Measurements from ENCODE around the gene NHLRC2.
"Not testable (repeated sequence)": the region's sequence is repeated elsewhere in the genome, so short reads cannot be mapped to it uniquely, and the experiment has no call there.

The NHLRC2 gene

GRCh38 chr10:113939212-113939860 is 84.9 kb downstream of the NHLRC2 start:
- H3K9me3 ChIP-seq (ENCODE audit: insufficient read depth, low read depth, low read length): peaks cover 2% of the 10 kb centered on the region
- no peaks in the 10 kb centered on the region for H3K79me2 ChIP-seq (ENCODE audit: control insufficient read depth, insufficient read depth, low read length, poor library complexity)
- H2BK12ac ChIP-seq (ENCODE audit: low read length): no peak overlapping the region
- no peak overlapping the region for H3K9ac ChIP-seq (ENCODE audit: low read length)
- no peak overlapping the region for H2AK5ac ChIP-seq (ENCODE audit: low read length)
- no peaks in the 10 kb centered on the region for H3K79me1 ChIP-seq (ENCODE audit: low read length)
- H3K4me2 ChIP-seq (ENCODE audit: low read length): no peak overlapping the region
- no peak overlapping the region for H3K23ac ChIP-seq (ENCODE audit: low read length)
- H4K91ac ChIP-seq (ENCODE audit: low read depth, low read length): no peak overlapping the region
- H4K8ac ChIP-seq (ENCODE audit: low read depth, low read length): no peak overlapping the region
- no CpG with 5 or more reads among the region's 7 CpGs for WGBS (ENCODE audit: extremely low coverage, insufficient coverage, insufficient read length)
- no peak overlapping the region for H3K14ac ChIP-seq (ENCODE audit: low read length)
- no peak overlapping the region for H4K12ac ChIP-seq (ENCODE audit: low read depth, low read length)
- H2BK5ac ChIP-seq (ENCODE audit: low read depth, low read length, poor library complexity): no peak overlapping the region
- H3K27ac ChIP-seq (ENCODE audit: low read depth, low read length): no peak overlapping the region
- no peaks in the 10 kb centered on the region for H3K36me3 ChIP-seq (ENCODE audit: control insufficient read depth in 1 of 2, insufficient read depth in 2 of 2, low read length in 2 of 2)
- DNase-seq: no peak
- no peak overlapping the region for H2AFZ ChIP-seq (ENCODE audit: insufficient read depth, low read length, poor library complexity)
- H3K4me1 ChIP-seq (ENCODE audit: control insufficient read depth in 1 of 2, insufficient read depth in 2 of 2, low read length in 2 of 2): no peaks in the 10 kb centered on the region
- no peak overlapping the region for H3K4me3 ChIP-seq (ENCODE audit: low read depth, low read length)
- no peak overlapping the region for H3K4ac ChIP-seq (ENCODE audit: low read depth, low read length)
- H3K27me3 ChIP-seq (ENCODE audit: insufficient read depth, low read length): no peaks in the 10 kb centered on the region
- H2BK120ac ChIP-seq (ENCODE audit: insufficient read depth, low read length, poor library complexity): no peak overlapping the region
- H3K18ac ChIP-seq (ENCODE audit: low read length): no peak overlapping the region

- Histone ChIP-seq H3K4me1 (ENCODE audit: control insufficient read depth in 1 of 2, insufficient read depth in 2 of 2, low read length in 2 of 2) (peaks cover 6 to 13% of the 10 kb centered on the region in 2 experiments), H2BK5ac (ENCODE audit: low read depth, low read length, poor library complexity) (no peak overlapping the region), H4K8ac (ENCODE audit: low read depth, low read length) (no peak overlapping the region), H3K14ac (ENCODE audit: low read length) (no peak overlapping the region), H3K9ac (ENCODE audit: low read length) (no peak overlapping the region), H3K79me1 (ENCODE audit: low read length) (no peaks in the 10 kb centered on the region), H2BK120ac (ENCODE audit: insufficient read depth, low read length, poor library complexity) (no peak overlapping the region), H4K91ac (ENCODE audit: low read depth, low read length) (no peak overlapping the region), H4K12ac (ENCODE audit: low read depth, low read length) (no peak overlapping the region), H2BK12ac (ENCODE audit: low read length) (no peak overlapping the region), H3K4me2 (ENCODE audit: low read length) (no peak overlapping the region), H3K9me3 (ENCODE audit: insufficient read depth, low read depth, low read length) (no peaks in the 10 kb centered on the region), H3K18ac (ENCODE audit: low read length) (no peak overlapping the region), H3K27me3 (ENCODE audit: insufficient read depth, low read length) (no peaks in the 10 kb centered on the region), H3K36me3 (ENCODE audit: control insufficient read depth in 1 of 2, insufficient read depth in 2 of 2, low read length in 2 of 2) (no peaks in the 10 kb centered on the region), H3K4me3 (ENCODE audit: low read depth, low read length) (no peak overlapping the region), H3K79me2 (ENCODE audit: control insufficient read depth, insufficient read depth, low read length, poor library complexity) (no peaks in the 10 kb centered on the region), H3K23ac (ENCODE audit: low read length) (no peak overlapping the region), H2AFZ (ENCODE audit: insufficient read depth, low read length, poor library complexity) (no peak overlapping the region), H2AK5ac (ENCODE audit: low read length) (no peak overlapping the region), H3K4ac (ENCODE audit: low read depth, low read length) (no peak overlapping the region), H3K27ac (ENCODE audit: low read depth, low read length) (no peak overlapping the region)
- DNase-seq: no peak
- WGBS (ENCODE audit: extremely low coverage, insufficient coverage, insufficient read length): no CpG with 5 or more reads among the region's 4 CpGs
These were observed 86.7 kb downstream of the NHLRC2 start for GRCh38 chr10:113941140-113941539.

GRCh38 chr10:113943196-113943595 is 88.7 kb downstream of the NHLRC2 start:
- not testable (repeated sequence) for H4K12ac ChIP-seq (ENCODE audit: low read depth, low read length); H3K79me2 ChIP-seq (ENCODE audit: control insufficient read depth, insufficient read depth, low read length, poor library complexity); H2AFZ ChIP-seq (ENCODE audit: insufficient read depth, low read length, poor library complexity); H3K18ac ChIP-seq (ENCODE audit: low read length); H3K9me3 ChIP-seq (ENCODE audit: insufficient read depth, low read depth, low read length); H2BK5ac ChIP-seq (ENCODE audit: low read depth, low read length, poor library complexity); H3K9ac ChIP-seq (ENCODE audit: low read length); H3K23ac ChIP-seq (ENCODE audit: low read length); H4K91ac ChIP-seq (ENCODE audit: low read depth, low read length); H3K14ac ChIP-seq (ENCODE audit: low read length); H4K8ac ChIP-seq (ENCODE audit: low read depth, low read length); H2BK120ac ChIP-seq (ENCODE audit: insufficient read depth, low read length, poor library complexity); H3K79me1 ChIP-seq (ENCODE audit: low read length); H3K36me3 ChIP-seq (ENCODE audit: control insufficient read depth in 1 of 2, insufficient read depth in 2 of 2, low read length in 2 of 2); H3K4me2 ChIP-seq (ENCODE audit: low read length); H2BK12ac ChIP-seq (ENCODE audit: low read length); H2AK5ac ChIP-seq (ENCODE audit: low read length); H3K4ac ChIP-seq (ENCODE audit: low read depth, low read length); DNase-seq; H3K4me3 ChIP-seq (ENCODE audit: low read depth, low read length); H3K27me3 ChIP-seq (ENCODE audit: insufficient read depth, low read length); H3K27ac ChIP-seq (ENCODE audit: low read depth, low read length)
- WGBS (ENCODE audit: extremely low coverage, insufficient coverage, insufficient read length): no CpG with 5 or more reads among the region's 7 CpGs
- peaks cover 8 to 19% of the 10 kb centered on the region in 2 experiments for H3K4me1 ChIP-seq (ENCODE audit: control insufficient read depth in 1 of 2, insufficient read depth in 2 of 2, low read length in 2 of 2)

- H3K4me1 ChIP-seq (ENCODE audit: control insufficient read depth in 1 of 2, insufficient read depth in 2 of 2, low read length in 2 of 2): peaks cover 8 to 19% of the 10 kb centered on the region in 2 experiments
- no peak overlapping the region for H2BK5ac ChIP-seq (ENCODE audit: low read depth, low read length, poor library complexity)
- no peaks in the 10 kb centered on the region for H3K79me2 ChIP-seq (ENCODE audit: control insufficient read depth, insufficient read depth, low read length, poor library complexity)
- H3K14ac ChIP-seq (ENCODE audit: low read length): no peak overlapping the region
- H3K23ac ChIP-seq (ENCODE audit: low read length): no peak overlapping the region
- H4K8ac ChIP-seq (ENCODE audit: low read depth, low read length): no peak overlapping the region
- H2AFZ ChIP-seq (ENCODE audit: insufficient read depth, low read length, poor library complexity): peak overlapping the region; percentile 5
- no peak overlapping the region for H4K12ac ChIP-seq (ENCODE audit: low read depth, low read length)
- no peaks in the 10 kb centered on the region for H3K79me1 ChIP-seq (ENCODE audit: low read length)
- H2BK120ac ChIP-seq (ENCODE audit: insufficient read depth, low read length, poor library complexity): peak overlapping the region; percentile 1
- no peak overlapping the region for H2AK5ac ChIP-seq (ENCODE audit: low read length)
- peak in 1 of 2 donors; percentile 60 for DNase-seq
- H3K9ac ChIP-seq (ENCODE audit: low read length): no peak overlapping the region
- no CpG with 5 or more reads among the region's 9 CpGs for WGBS (ENCODE audit: extremely low coverage, insufficient coverage, insufficient read length)
- H4K91ac ChIP-seq (ENCODE audit: low read depth, low read length): no peak overlapping the region
- H3K27me3 ChIP-seq (ENCODE audit: insufficient read depth, low read length): no peaks in the 10 kb centered on the region
- H3K9me3 ChIP-seq (ENCODE audit: insufficient read depth, low read depth, low read length): no peaks in the 10 kb centered on the region
- H3K18ac ChIP-seq (ENCODE audit: low read length): no peak overlapping the region
- H3K27ac ChIP-seq (ENCODE audit: low read depth, low read length): no peak overlapping the region
- H3K4ac ChIP-seq (ENCODE audit: low read depth, low read length): no peak overlapping the region
- H3K4me2 ChIP-seq (ENCODE audit: low read length): no peak overlapping the region
- no peaks in the 10 kb centered on the region for H3K36me3 ChIP-seq (ENCODE audit: control insufficient read depth in 1 of 2, insufficient read depth in 2 of 2, low read length in 2 of 2)
- no peak overlapping the region for H3K4me3 ChIP-seq (ENCODE audit: low read depth, low read length)
- no peak overlapping the region for H2BK12ac ChIP-seq (ENCODE audit: low read length)
These were observed 90.7 kb downstream of the NHLRC2 start for GRCh38 chr10:113945075-113945686.

All from trophoblast cell (in vitro differentiated cells and primary cell).